HG03378 (cell line): ENCODE data around the gene PADI4.

ENCODE experiments used
- ATAC-seq: cut with Tn5 transposase; IDR thresholded peaks from one replicate; pipeline ENCODE4 v1.9.1; 2021; ENCODE audit warnings: mild to moderate bottlenecking, moderate library complexity; ENCODE audit not compliant: unreplicated experiment

The PADI4 gene

GRCh38 chr1:17281775-17282181 lies 26.2 kb upstream of the PADI4 start:
- ATAC-seq: no peak

- ATAC-seq: no peak
Measured at GRCh38 chr1:17282836-17283235, 25.2 kb upstream of the PADI4 start.

- ATAC-seq: no peak
Measured at GRCh38 chr1:17286646-17287045, 21.4 kb upstream of the PADI4 start.

GRCh38 chr1:17287130-17287776 lies 20.7 kb upstream of the PADI4 start:
- ATAC-seq: no peak

GRCh38 chr1:17289721-17290120 lies 18.3 kb upstream of the PADI4 start:
- ATAC-seq: no peak

GRCh38 chr1:17290553-17290952 lies 17.4 kb upstream of the PADI4 start:
- no peak for ATAC-seq

- ATAC-seq: no peak
Measured at GRCh38 chr1:17292299-17293160, 15.5 kb upstream of the PADI4 start.

GRCh38 chr1:17293681-17294425 lies 14.1 kb upstream of the PADI4 start:
- ATAC-seq: no peak

GRCh38 chr1:17295292-17295691 lies 12.7 kb upstream of the PADI4 start:
- no peak for ATAC-seq

GRCh38 chr1:17296086-17296485 lies 11.9 kb upstream of the PADI4 start:
- no peak for ATAC-seq

- ATAC-seq: no peak
Measured at GRCh38 chr1:17297991-17298390, 10.0 kb upstream of the PADI4 start.

GRCh38 chr1:17301767-17302166 lies 6.2 kb upstream of the PADI4 start:
- ATAC-seq: no peak

- no peak for ATAC-seq
Measured at GRCh38 chr1:17304151-17304825, 3.7 kb upstream of the PADI4 start.

GRCh38 chr1:17304826-17305175 lies 3.2 kb upstream of the PADI4 start:
- no peak for ATAC-seq

GRCh38 chr1:17305576-17306095 lies 2.4 kb upstream of the PADI4 start:
- no peak for ATAC-seq

- ATAC-seq: no peak
Measured at GRCh38 chr1:17306407-17306806, 1.6 kb upstream of the PADI4 start.

GRCh38 chr1:17306921-17307320 lies 1.1 kb upstream of the PADI4 start:
- ATAC-seq: no peak

- ATAC-seq: no peak
Measured at GRCh38 chr1:17307329-17307728, 668 bp upstream of the PADI4 start.

- no peak for ATAC-seq
Measured at GRCh38 chr1:17308593-17308992, 596 bp downstream of the PADI4 start.

- no peak for ATAC-seq
Measured at GRCh38 chr1:17309426-17310067, 1.6 kb downstream of the PADI4 start.
